Small intestine (tissue), 7 donors: ENCODE data around the gene HDGFL3. TPM values are rescaled to one million over a fixed set of nuclear protein-coding genes. Genes with fewer than 3 reads are reported as not detected.

ENCODE experiments used
- DNase-seq, 2 donors: peaks; one replicate each; pipeline versions ENCODE4 v3.0.0 to v3.0.0-alpha.2; 2013
- FAIRE-seq: peaks from 2 replicates; lab custom pipeline; 2012; peaks lifted over from hg19 to GRCh38; lab: Jason Lieb, UNC
- H3K27ac ChIP-seq, 3 donors: one replicate each; pipeline ENCODE4 v1.5.1; 2013; ENCODE audit warnings: low read length in 2 of 3, mild to moderate bottlenecking in 2 of 3, control low read depth in 1 of 3, inconsistent platforms in 1 of 3, low read depth in 1 of 3, moderate library complexity in 1 of 3
- H3K27me3 ChIP-seq, 3 donors: one replicate each; pipeline ENCODE4 v1.6.1; 2013; ENCODE audit warnings: low read length in 3 of 3, inconsistent platforms in 1 of 3; ENCODE audit not compliant: control insufficient read depth in 3 of 3, insufficient read depth in 3 of 3
- H3K36me3 ChIP-seq, 3 donors: one replicate each; pipeline ENCODE4 v1.6.1; 2013; ENCODE audit warnings: low read length in 3 of 3, inconsistent platforms in 1 of 3, low read depth in 1 of 3, mild to moderate bottlenecking in 1 of 3, moderate library complexity in 1 of 3; ENCODE audit not compliant: control insufficient read depth in 3 of 3, insufficient read depth in 2 of 3
- H3K4me1 ChIP-seq, 3 donors: one replicate each; pipeline ENCODE4 v1.6.1; 2013; ENCODE audit warnings: low read length in 2 of 3, inconsistent platforms in 1 of 3, low read depth in 1 of 3, mild to moderate bottlenecking in 1 of 3, moderate library complexity in 1 of 3; ENCODE audit not compliant: control insufficient read depth in 3 of 3, insufficient read depth in 2 of 3
- H3K4me3 ChIP-seq, 3 donors: one replicate each; pipeline ENCODE4 v1.5.1; 2013; ENCODE audit warnings: low read length in 3 of 3, control low read depth in 1 of 3, inconsistent platforms in 1 of 3, low read depth in 1 of 3, mild to moderate bottlenecking in 1 of 3, moderate library complexity in 1 of 3
- H3K9me3 ChIP-seq, 2 donors: one replicate each; pipeline ENCODE4 v1.6.1; 2013; ENCODE audit warnings: low read depth in 1 of 2, low read length in 1 of 2; ENCODE audit not compliant: control insufficient read depth in 2 of 2, insufficient read depth in 1 of 2
- WGBS, 3 donors: extraction: QIAGEN DNeasy Blood & Tissue Kit; methylation state at CpG; one replicate each; pipeline ENCODE4 v1.1.7; 2013; 5-methylcytosine and 5-hydroxymethylcytosine counted together
- polyA plus RNA-seq, 4 donors: library from polyadenylated mRNA; stranded (reverse) in 3 of 4; unstranded in 1 of 4; fragments of 200-250 nt in 3 of 4; fragments of 120-200 nt in 1 of 4; gene quantifications; one replicate each; pipeline versions ENCODE4 v1.2.1 to v1.2.3, GENCODE V29; 2013
- donor health status: healthy with polysubstance abuse.
- donor health status: control.
- donor health status: control.
- donor health status: Bipolar disorder and iron deficiency.
- donor health status: healthy.

HDGFL3 gene
- polyA plus RNA-seq, 4 donors: 0.22 to 17.9 (median 8.1) TPM

- Histone ChIP-seq H3K4me1 (no peaks in the 10 kb centered on the region), H3K27ac (no peak overlapping the region), H3K4me3 (no peak overlapping the region), H3K9me3 (peaks cover 0 to 25% of the 10 kb centered on the region in 2 donors), H3K27me3 (no peaks in the 10 kb centered on the region), H3K36me3 (no peaks in the 10 kb centered on the region)
- DNase-seq (no peak), FAIRE-seq (no peak)
- 89 to 95% (median 94%) methylated on average over 3 of the region's 3 CpGs for WGBS, 3 donors
Observed at GRCh38 chr15:83166218-83166617, 41.4 kb downstream of the HDGFL3 start.

- Histone ChIP-seq H3K9me3 (peaks cover 0 to 23% of the 10 kb centered on the region in 2 donors), H3K36me3 (no peaks in the 10 kb centered on the region), H3K4me1 (no peaks in the 10 kb centered on the region), H3K27me3 (no peaks in the 10 kb centered on the region), H3K27ac (no peak overlapping the region), H3K4me3 (no peak overlapping the region)
- 68 to 79% (median 74%) methylated on average over 4 of the region's 4 CpGs for WGBS, 3 donors
- FAIRE-seq (no peak), DNase-seq (no peak)
Observed at GRCh38 chr15:83164771-83165404, 42.7 kb downstream of the HDGFL3 start.

GRCh38 chr15:83164111-83164770 is 43.4 kb downstream of the HDGFL3 start:
- H3K4me3 ChIP-seq: no peak overlapping the region
- H3K27ac ChIP-seq: no peak overlapping the region
- 83 to 100% (median 95%) methylated on average over 1 of the region's 1 CpG for WGBS, 3 donors
- no peaks in the 10 kb centered on the region for H3K4me1 ChIP-seq
- H3K36me3 ChIP-seq: no peaks in the 10 kb centered on the region
- peaks cover 0 to 19% of the 10 kb centered on the region in 2 donors for H3K9me3 ChIP-seq
- no peaks in the 10 kb centered on the region for H3K27me3 ChIP-seq
- FAIRE-seq (no peak), DNase-seq (no peak)

GRCh38 chr15:83163032-83163431 is 44.6 kb downstream of the HDGFL3 start:
- H3K4me1 ChIP-seq: no peaks in the 10 kb centered on the region
- no peaks in the 10 kb centered on the region for H3K36me3 ChIP-seq
- peaks cover 0 to 19% of the 10 kb centered on the region in 2 donors for H3K9me3 ChIP-seq
- DNase-seq (no peak), FAIRE-seq (no peak)
- 77 to 91% (median 81%) methylated on average over 4 of the region's 4 CpGs for WGBS, 3 donors
- no peaks in the 10 kb centered on the region for H3K27me3 ChIP-seq
- no peak overlapping the region for H3K27ac ChIP-seq
- H3K4me3 ChIP-seq: no peak overlapping the region

GRCh38 chr15:83160741-83161140 is 46.9 kb downstream of the HDGFL3 start:
- no peak for FAIRE-seq
- Histone ChIP-seq H3K27ac (no peak overlapping the region), H3K4me3 (no peak overlapping the region), H3K4me1 (no peaks in the 10 kb centered on the region), H3K9me3 (peaks cover 0 to 9% of the 10 kb centered on the region in 2 donors), H3K27me3 (no peaks in the 10 kb centered on the region), H3K36me3 (peaks cover 0 to 3% (median 0%) of the 10 kb centered on the region in 3 donors)
- 89 to 96% (median 90%) methylated on average over 3 of the region's 3 CpGs for WGBS, 3 donors
- DNase-seq: no peak

- H3K36me3 ChIP-seq: peaks cover 0 to 8% (median 0%) of the 10 kb centered on the region in 3 donors
- H3K9me3 ChIP-seq: no peaks in the 10 kb centered on the region
- H3K4me3 ChIP-seq: no peak overlapping the region
- H3K4me1 ChIP-seq: no peaks in the 10 kb centered on the region
- H3K27ac ChIP-seq: no peak overlapping the region
- DNase-seq: no peak
- FAIRE-seq: no peak
- WGBS, 3 donors: 25 to 80% (median 39%) methylated on average over 1 of the region's 1 CpG
- no peaks in the 10 kb centered on the region for H3K27me3 ChIP-seq
Observed at GRCh38 chr15:83158393-83158792, 49.2 kb downstream of the HDGFL3 start.

GRCh38 chr15:83155942-83156341 is 51.7 kb downstream of the HDGFL3 start:
- WGBS, 3 donors: 32 to 47% (median 43%) methylated on average over 1 of the region's 1 CpG
- Histone ChIP-seq H3K9me3 (no peaks in the 10 kb centered on the region), H3K36me3 (peaks cover 0 to 8% (median 0%) of the 10 kb centered on the region in 3 donors), H3K4me1 (no peaks in the 10 kb centered on the region), H3K4me3 (no peak overlapping the region), H3K27ac (peak overlapping the region in 1 of 3 donors; percentile 8), H3K27me3 (no peaks in the 10 kb centered on the region)
- peak in 1 of 2 donors; percentile 13 for DNase-seq
- no peak for FAIRE-seq

- H3K27ac ChIP-seq: no peak overlapping the region
- WGBS, 3 donors: 89 to 95% (median 90%) methylated on average over 1 of the region's 1 CpG
- DNase-seq: no peak
- no peak for FAIRE-seq
- no peaks in the 10 kb centered on the region for H3K27me3 ChIP-seq
- no peaks in the 10 kb centered on the region for H3K9me3 ChIP-seq
- peaks cover 0 to 8% (median 0%) of the 10 kb centered on the region in 3 donors for H3K36me3 ChIP-seq
- no peaks in the 10 kb centered on the region for H3K4me1 ChIP-seq
- H3K4me3 ChIP-seq: no peak overlapping the region
Observed at GRCh38 chr15:83153288-83153687, 54.3 kb downstream of the HDGFL3 start.
